NCI-H1105 (cell line): ENCODE measurements around the gene VPS29.

Experiments used
- DNase-seq: peaks from one replicate; lab custom pipeline; 2025; lab: John Stamatoyannopoulos, UW

VPS29 gene

GRCh38 chr12:110444455-110444854, 57.5 kb downstream of the VPS29 start:
- no peak for DNase-seq
